Measurements from ENCODE around the gene PCDHGA3. TPM values are rescaled to one million over a fixed set of nuclear protein-coding genes. Genes with fewer than 3 reads are reported as not detected.

The PCDHGA3 gene
- total RNA-seq, 1 donor from 2014 or later: 1.4 TPM

GRCh38 chr5:141351591-141351990 lies 8.0 kb downstream of the PCDHGA3 start:
- Mint-ChIP-seq H3K36me3 (ENCODE audit: low read depth, unreplicated experiment) (peaks cover 45% of the 10 kb centered on the region), H3K4me3 (ENCODE audit: unreplicated experiment) (no peak overlapping the region), H3K27me3 (ENCODE audit: unreplicated experiment) (peaks cover 6% of the 10 kb centered on the region), H3K9me3 (ENCODE audit: unreplicated experiment) (peaks cover 29% of the 10 kb centered on the region), H3K27ac (ENCODE audit: unreplicated experiment) (no peak overlapping the region), H3K4me1 (ENCODE audit: unreplicated experiment) (no peaks in the 10 kb centered on the region)
- TF ChIP-seq CTCF (IDR thresholded peaks at IDR 0.05; ENCODE audit: unreplicated experiment): no peak
- no peak for DNase-seq (ENCODE audit: low spot score)

GRCh38 chr5:141354900-141355469 lies 11.4 kb downstream of the PCDHGA3 start, which contains the start of gene PCDHGA4:
TSS of gene PCDHGA4 (plus strand) at chr5:141355021. CDS start at chr5:141355108, 87 bp downstream.
- no peak within 1 kb of the TSS for H3K27ac Mint-ChIP-seq (ENCODE audit: unreplicated experiment)
- H3K36me3 Mint-ChIP-seq (ENCODE audit: low read depth, unreplicated experiment): peaks cover 45% of the 10 kb centered on the region
- peaks cover 7% of the 10 kb centered on the region for H3K4me1 Mint-ChIP-seq (ENCODE audit: unreplicated experiment)
- DNase-seq (ENCODE audit: low spot score): no peak
- peak within 1 kb of the TSS; percentile 51 for H3K4me3 Mint-ChIP-seq (ENCODE audit: unreplicated experiment)
- peaks cover 4% of the 10 kb centered on the region for H3K27me3 Mint-ChIP-seq (ENCODE audit: unreplicated experiment)
- peaks cover 27% of the 10 kb centered on the region for H3K9me3 Mint-ChIP-seq (ENCODE audit: unreplicated experiment)
- peak; percentile 60 for TF ChIP-seq CTCF (IDR thresholded peaks at IDR 0.05; ENCODE audit: unreplicated experiment)

- H3K9me3 Mint-ChIP-seq (ENCODE audit: unreplicated experiment): peaks cover 27% of the 10 kb centered on the region
- no peak for TF ChIP-seq CTCF (IDR thresholded peaks at IDR 0.05; ENCODE audit: unreplicated experiment)
- H3K36me3 Mint-ChIP-seq (ENCODE audit: low read depth, unreplicated experiment): peaks cover 47% of the 10 kb centered on the region
- DNase-seq (ENCODE audit: low spot score): no peak
- peaks cover 5% of the 10 kb centered on the region for H3K27me3 Mint-ChIP-seq (ENCODE audit: unreplicated experiment)
- H3K4me1 Mint-ChIP-seq (ENCODE audit: unreplicated experiment): peaks cover 13% of the 10 kb centered on the region
- H3K27ac Mint-ChIP-seq (ENCODE audit: unreplicated experiment): no peak overlapping the region
- peak overlapping the region; percentile 51 for H3K4me3 Mint-ChIP-seq (ENCODE audit: unreplicated experiment)
Observed at GRCh38 chr5:141355641-141356040, 12.0 kb downstream of the PCDHGA3 start.

DNA sequence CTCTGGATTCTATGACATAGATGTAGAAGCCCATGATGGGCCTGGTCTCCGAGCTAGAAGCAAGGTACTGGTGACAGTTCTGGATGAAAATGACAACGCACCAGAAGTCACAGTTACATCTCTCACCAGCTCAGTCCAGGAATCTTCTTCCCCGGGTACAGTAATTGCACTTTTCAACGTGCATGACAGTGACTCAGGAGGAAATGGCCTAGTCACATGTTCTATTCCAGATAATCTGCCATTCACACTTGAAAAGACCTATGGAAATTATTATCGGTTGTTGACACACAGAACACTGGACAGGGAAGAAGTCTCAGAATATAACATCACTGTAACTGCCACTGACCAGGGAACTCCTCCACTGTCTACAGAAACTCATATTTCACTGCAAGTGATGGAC lies 12.5 kb downstream of the PCDHGA3 start:
- H3K27ac Mint-ChIP-seq (ENCODE audit: unreplicated experiment): no peak overlapping the region
- peaks cover 8% of the 10 kb centered on the region for H3K27me3 Mint-ChIP-seq (ENCODE audit: unreplicated experiment)
- H3K36me3 Mint-ChIP-seq (ENCODE audit: low read depth, unreplicated experiment): peaks cover 52% of the 10 kb centered on the region
- peaks cover 32% of the 10 kb centered on the region for H3K9me3 Mint-ChIP-seq (ENCODE audit: unreplicated experiment)
- H3K4me1 Mint-ChIP-seq (ENCODE audit: unreplicated experiment): peaks cover 15% of the 10 kb centered on the region
- DNase-seq (ENCODE audit: low spot score): no peak
- peak overlapping the region; percentile 47 for H3K4me3 Mint-ChIP-seq (ENCODE audit: unreplicated experiment)
- no peak for TF ChIP-seq CTCF (IDR thresholded peaks at IDR 0.05; ENCODE audit: unreplicated experiment)

DNA sequence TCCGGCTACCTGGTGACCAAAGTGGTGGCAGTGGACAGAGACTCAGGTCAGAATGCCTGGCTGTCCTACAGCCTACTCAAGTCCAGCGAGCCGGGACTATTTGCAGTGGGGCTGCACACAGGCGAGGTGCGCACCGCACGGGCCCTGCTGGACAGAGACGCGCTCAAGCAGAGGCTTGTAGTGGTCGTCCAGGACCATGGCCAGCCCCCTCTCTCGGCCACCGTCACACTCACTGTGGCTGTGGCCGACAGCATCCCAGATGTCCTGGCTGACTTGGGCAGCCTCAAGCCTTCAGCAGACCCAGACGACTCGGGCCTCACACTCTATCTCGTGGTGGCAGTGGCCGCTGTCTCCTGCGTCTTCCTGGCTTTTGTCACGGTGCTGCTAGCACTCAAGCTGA lies 13.3 kb downstream of the PCDHGA3 start:
- Mint-ChIP-seq H3K27ac (ENCODE audit: unreplicated experiment) (no peak overlapping the region), H3K9me3 (ENCODE audit: unreplicated experiment) (peaks cover 35% of the 10 kb centered on the region), H3K4me3 (ENCODE audit: unreplicated experiment) (no peak overlapping the region), H3K4me1 (ENCODE audit: unreplicated experiment) (peaks cover 15% of the 10 kb centered on the region), H3K36me3 (ENCODE audit: low read depth, unreplicated experiment) (peaks cover 55% of the 10 kb centered on the region), H3K27me3 (ENCODE audit: unreplicated experiment) (peaks cover 10% of the 10 kb centered on the region)
- no peak for DNase-seq (ENCODE audit: low spot score)
- TF ChIP-seq CTCF (IDR thresholded peaks at IDR 0.05; ENCODE audit: unreplicated experiment): no peak

Measured in endothelial cell (in vitro differentiated cells).